Activated CD4-positive, alpha-beta T cell treated with anti-CD3 and anti-CD28 coated beads, Interleukin-2, amount 10 ng/mL, durations not matched to agents 24 days and 14 days (primary cell): Measurements from ENCODE around the gene SEC23IP. TPM values are rescaled to one million over a fixed set of nuclear protein-coding genes. Genes with fewer than 3 reads are reported as not detected.
"Not testable (repeated sequence)": the region's sequence is repeated elsewhere in the genome, so short reads cannot be mapped to it uniquely, and the experiment has no call there.

Source experiments
- DNase-seq: peaks from one replicate; pipeline ENCODE4 v3.0.0; 2022
- H3K27ac Mint-ChIP-seq: one replicate; pipeline ENCODE4 v1.8.0; 2022; ENCODE audit warnings: mild to moderate bottlenecking, mixed read lengths
- H3K27me3 Mint-ChIP-seq: one replicate; pipeline ENCODE4 v1.8.0; 2022; ENCODE audit warnings: mixed read lengths
- H3K36me3 Mint-ChIP-seq: one replicate; pipeline ENCODE4 v1.8.0; 2022; ENCODE audit warnings: low read depth, mild to moderate bottlenecking, mixed read lengths
- H3K4me1 Mint-ChIP-seq: one replicate; pipeline ENCODE4 v1.8.0; 2021; ENCODE audit warnings: mixed read lengths
- H3K4me3 Mint-ChIP-seq: one replicate; pipeline ENCODE4 v1.8.0; 2022; ENCODE audit warnings: mild to moderate bottlenecking, moderate library complexity, mixed read lengths
- H3K9me3 Mint-ChIP-seq: one replicate; pipeline ENCODE4 v1.8.0; 2021; ENCODE audit warnings: mixed read lengths
- intact Hi-C: fragments of 100-400 bp; cut with micrococcal nuclease; formaldehyde crosslinking; loops from one replicate; pipeline ENCODE4 v1.15.1; 2023
- total RNA-seq: library from RNA; stranded (reverse); gene quantifications from 2 replicates; pipeline ENCODE4 v1.2.3, GENCODE V29; 2022

SEC23IP gene
- total RNA-seq, 1 donor from 2014 or later = 78.0 TPM

GRCh38 chr10:119865699-119866240 lies 26.8 kb upstream of the SEC23IP start:
- Mint-ChIP-seq H3K27me3 (no peaks in the 10 kb centered on the region), H3K4me3 (no peak overlapping the region), H3K4me1 (peaks cover 40% of the 10 kb centered on the region), H3K9me3 (no peaks in the 10 kb centered on the region), H3K27ac (no peak overlapping the region), H3K36me3 (peaks cover 28% of the 10 kb centered on the region)
- no peak for DNase-seq
- intact Hi-C loops = no loop called here

- Mint-ChIP-seq H3K9me3 (no peaks in the 10 kb centered on the region), H3K4me1 (peaks cover 43% of the 10 kb centered on the region), H3K27me3 (no peaks in the 10 kb centered on the region), H3K36me3 (peaks cover 26% of the 10 kb centered on the region), H3K27ac (no peak overlapping the region), H3K4me3 (no peak overlapping the region)
- intact Hi-C loops = no loop called here
- DNase-seq = no peak
These were observed 25.2 kb upstream of the SEC23IP start for GRCh38 chr10:119867317-119867716.

DNA sequence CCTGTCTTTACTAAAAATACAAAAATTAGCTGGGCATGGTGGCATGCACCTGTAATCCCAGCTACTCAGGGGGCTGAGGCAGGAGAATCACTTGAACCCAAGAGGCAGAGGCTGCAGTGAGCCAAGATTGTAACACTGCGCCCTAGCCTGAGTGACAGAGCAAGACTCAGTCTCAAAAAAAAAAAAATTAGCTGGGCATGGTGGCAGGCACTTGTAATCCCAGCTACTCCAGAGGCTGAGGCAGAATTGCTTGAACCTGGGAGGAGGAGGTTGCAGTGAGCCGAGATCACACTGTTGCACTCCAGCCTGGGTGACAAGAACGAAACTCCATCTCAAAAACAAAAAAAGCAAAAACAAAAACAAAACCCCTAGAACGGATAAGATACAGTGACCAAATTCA lies 23.1 kb upstream of the SEC23IP start:
- H3K27ac Mint-ChIP-seq, DNase-seq, H3K4me3 Mint-ChIP-seq, H3K9me3 Mint-ChIP-seq, H3K27me3 Mint-ChIP-seq, intact Hi-C loops: not testable (repeated sequence)
- Mint-ChIP-seq H3K36me3 (peaks cover 15% of the 10 kb centered on the region), H3K4me1 (peaks cover 41% of the 10 kb centered on the region)

GRCh38 chr10:119871881-119872609 lies 20.5 kb upstream of the SEC23IP start:
- no peaks in the 10 kb centered on the region for H3K27me3 Mint-ChIP-seq
- peaks cover 5% of the 10 kb centered on the region for H3K36me3 Mint-ChIP-seq
- no peaks in the 10 kb centered on the region for H3K9me3 Mint-ChIP-seq
- peak overlapping the region; percentile 90 for H3K4me3 Mint-ChIP-seq
- intact Hi-C loops = loop anchor here (1.0 kb wide), 1 partner anchor 707 kb away; the partner anchor contains the start of gene SFXN4
- H3K27ac Mint-ChIP-seq = peak overlapping the region; percentile 82
- H3K4me1 Mint-ChIP-seq = peaks cover 33% of the 10 kb centered on the region
- peak; percentile 88 for DNase-seq

GRCh38 chr10:119872610-119872859 lies 20.0 kb upstream of the SEC23IP start, which contains the start of gene MCMBP:
TSS of gene MCMBP (minus strand) at chr10:119872843. CDS start at chr10:119872584, 259 bp downstream.
- Mint-ChIP-seq H3K4me1 (peaks cover 31% of the 10 kb centered on the region), H3K9me3 (no peaks in the 10 kb centered on the region), H3K27ac (peak within 1 kb of the TSS; percentile 91), H3K27me3 (no peaks in the 10 kb centered on the region), H3K36me3 (peaks cover 5% of the 10 kb centered on the region), H3K4me3 (peak within 1 kb of the TSS; percentile 90)
- intact Hi-C loops = loop anchor here (1.0 kb wide), 1 partner anchor 707 kb away; the partner anchor contains the start of gene SFXN4
- no peak for DNase-seq

GRCh38 chr10:119872860-119873681 lies 19.5 kb upstream of the SEC23IP start:
- peak; percentile 96 for DNase-seq
- Mint-ChIP-seq H3K27me3 (no peaks in the 10 kb centered on the region), H3K27ac (peak overlapping the region; percentile 91), H3K4me1 (peaks cover 29% of the 10 kb centered on the region), H3K4me3 (peak overlapping the region; percentile 84), H3K9me3 (no peaks in the 10 kb centered on the region), H3K36me3 (peaks cover 4% of the 10 kb centered on the region)
- intact Hi-C loops = loop anchor here (1.0 kb wide), 3 partner anchors 19 to 708 kb away; partner anchors contain the start of genes SEC23IP and SFXN4

- no peak for DNase-seq
- Mint-ChIP-seq H3K4me1 (peaks cover 8% of the 10 kb centered on the region), H3K27ac (no peak overlapping the region), H3K4me3 (no peak overlapping the region), H3K9me3 (no peaks in the 10 kb centered on the region), H3K27me3 (peaks cover 4% of the 10 kb centered on the region), H3K36me3 (no peaks in the 10 kb centered on the region)
- intact Hi-C loops = no loop called here
These were observed 14.0 kb upstream of the SEC23IP start for GRCh38 chr10:119878524-119878923.

GRCh38 chr10:119883901-119884611 lies 8.5 kb upstream of the SEC23IP start:
- H3K36me3 Mint-ChIP-seq, DNase-seq, H3K4me3 Mint-ChIP-seq, intact Hi-C loops, H3K4me1 Mint-ChIP-seq, H3K9me3 Mint-ChIP-seq: not testable (repeated sequence)
- Mint-ChIP-seq H3K27me3 (peaks cover 10% of the 10 kb centered on the region), H3K27ac (peak overlapping the region; percentile 34)

DNA sequence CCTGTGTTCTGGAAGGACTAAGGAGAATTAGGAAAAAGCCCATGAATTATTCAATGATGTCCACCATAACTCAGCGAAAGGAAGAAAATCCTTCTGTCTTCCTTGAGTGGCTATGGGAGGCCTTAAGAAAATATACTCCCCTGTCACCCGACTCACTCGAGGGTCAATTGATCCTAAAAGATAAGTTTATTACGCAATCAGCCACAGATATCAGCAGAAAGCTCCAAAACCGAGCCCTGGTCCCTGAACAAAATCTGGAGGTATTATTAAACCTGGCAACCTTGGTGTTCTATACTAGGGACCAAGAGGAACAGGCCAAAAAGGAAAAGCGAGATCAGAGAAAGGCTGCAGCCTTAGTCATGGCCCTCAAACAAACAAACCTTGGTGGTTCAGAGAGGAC lies 6.5 kb upstream of the SEC23IP start:
- H3K4me3 Mint-ChIP-seq, H3K9me3 Mint-ChIP-seq, H3K36me3 Mint-ChIP-seq, H3K27ac Mint-ChIP-seq, H3K4me1 Mint-ChIP-seq, DNase-seq, intact Hi-C loops: not testable (repeated sequence)
- H3K27me3 Mint-ChIP-seq = peaks cover 10% of the 10 kb centered on the region

- H3K4me1 Mint-ChIP-seq = peaks cover 10% of the 10 kb centered on the region
- H3K27ac Mint-ChIP-seq, H3K36me3 Mint-ChIP-seq, DNase-seq, intact Hi-C loops, H3K27me3 Mint-ChIP-seq, H3K9me3 Mint-ChIP-seq, H3K4me3 Mint-ChIP-seq: not testable (repeated sequence)
These were observed 3.8 kb upstream of the SEC23IP start for GRCh38 chr10:119888715-119889114.

DNA sequence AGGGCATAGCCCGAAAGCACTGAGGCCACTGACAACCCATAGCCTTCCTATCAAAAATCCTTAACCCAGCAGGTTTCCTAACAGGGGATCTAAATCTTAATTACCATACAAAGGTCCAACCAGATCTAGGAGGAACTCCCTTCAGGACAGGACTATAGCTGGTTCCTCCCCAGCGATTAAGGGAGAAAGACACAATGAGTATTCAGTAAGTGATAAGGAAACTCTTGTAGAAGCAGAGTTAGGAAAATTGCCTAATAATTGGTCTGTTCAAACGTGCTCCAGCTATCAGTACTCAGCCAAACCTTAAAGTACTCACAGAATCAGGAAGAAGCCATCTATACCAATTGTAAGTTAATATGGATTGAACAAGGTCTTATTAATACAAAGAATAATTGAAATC lies 3.3 kb upstream of the SEC23IP start:
- intact Hi-C loops = not testable (repeated sequence)
- peaks cover 15% of the 10 kb centered on the region for H3K4me1 Mint-ChIP-seq

DNA sequence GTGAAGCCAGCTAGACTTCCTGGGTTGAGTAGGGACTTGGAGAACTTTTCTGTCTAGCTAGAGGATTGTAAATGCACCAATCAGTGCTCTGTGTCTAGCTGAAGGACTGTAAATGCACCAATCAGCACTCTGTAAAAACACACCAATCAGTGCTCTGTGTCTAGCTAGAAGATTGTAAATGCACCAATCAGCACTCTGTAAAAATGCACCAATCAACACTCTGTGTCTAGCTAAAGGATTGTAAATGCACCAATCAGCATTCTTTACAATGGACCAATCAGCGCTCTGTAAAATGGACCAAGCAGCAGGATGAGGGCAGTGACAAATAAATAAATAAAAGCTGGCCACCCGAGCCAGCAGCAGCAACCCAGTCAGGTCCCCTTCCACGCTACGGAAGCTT lies 2.2 kb upstream of the SEC23IP start:
- H3K9me3 Mint-ChIP-seq, intact Hi-C loops, DNase-seq, H3K27ac Mint-ChIP-seq, H3K4me3 Mint-ChIP-seq, H3K27me3 Mint-ChIP-seq: not testable (repeated sequence)
- peaks cover 21% of the 10 kb centered on the region for H3K4me1 Mint-ChIP-seq
- peaks cover 14% of the 10 kb centered on the region for H3K36me3 Mint-ChIP-seq

More for the DNA sequence above, 3.3 kb upstream of the SEC23IP start:
- H3K27ac Mint-ChIP-seq, DNase-seq, H3K9me3 Mint-ChIP-seq, H3K27me3 Mint-ChIP-seq, H3K4me3 Mint-ChIP-seq: not testable (repeated sequence)
- peaks cover 10% of the 10 kb centered on the region for H3K36me3 Mint-ChIP-seq

DNA sequence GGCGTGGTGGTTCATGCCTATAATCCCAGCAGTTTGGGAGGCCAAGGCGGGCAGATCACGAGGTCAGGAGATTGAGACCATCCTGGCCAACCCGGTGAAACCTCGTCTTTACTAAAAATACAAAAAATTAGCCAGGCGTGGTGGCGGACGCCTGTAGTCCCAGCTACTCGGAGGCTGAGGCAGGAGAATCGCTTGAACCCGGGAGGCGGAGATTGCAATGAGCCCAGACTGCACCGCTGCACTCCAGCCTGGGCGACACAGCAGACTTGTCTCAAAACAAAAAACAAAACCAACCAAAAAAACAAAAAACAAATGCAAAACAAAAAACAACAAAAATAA lies 712 bp upstream of the SEC23IP start:
- H3K27ac Mint-ChIP-seq = peak overlapping the region; percentile 95
- peak overlapping the region; percentile 98 for H3K4me3 Mint-ChIP-seq
- H3K27me3 Mint-ChIP-seq, H3K9me3 Mint-ChIP-seq, DNase-seq: not testable (repeated sequence)
- peaks cover 32% of the 10 kb centered on the region for H3K4me1 Mint-ChIP-seq
- peaks cover 24% of the 10 kb centered on the region for H3K36me3 Mint-ChIP-seq
- intact Hi-C loops = loop anchor here (1.0 kb wide), 3 partner anchors 19 to 350 kb away; partner anchors contain the start of gene RGS10
